K562 (cell line): ENCODE measurements around the gene ACTRT3. TPM values are rescaled to one million over a fixed set of nuclear protein-coding genes. Genes with fewer than 3 reads are reported as not detected.

ENCODE experiments used
- ARID3A ChIP-seq: IDR thresholded peaks from 2 replicates; pipeline ENCODE4 v1.6.1; 2012; ENCODE audit warnings: low read depth, low read length, improper control_type of control experiment, borderline replicate concordance
- ARID4B ChIP-seq: sonication (generic); formaldehyde crosslinking; IDR thresholded peaks from 2 replicates; pipeline ENCODE4 v1.8.0; 2022; ENCODE audit warnings: mild to moderate bottlenecking, missing genetic modification reagents
- ETV6 ChIP-seq, 3 experiments: fragments of 150-350 bp in 1 of 3; sonication (generic) in 1 of 3; formaldehyde crosslinking in 1 of 3; IDR thresholded peaks; 2 replicates each; pipeline versions ENCODE4 v1.6.1 to v1.8.0; 2014 to 2022; ENCODE audit warnings: borderline replicate concordance in 2 of 3, low read depth in 2 of 3, antibody characterized with exemption in 1 of 3, low read length in 1 of 3, mild to moderate bottlenecking in 1 of 3, missing genetic modification reagents in 1 of 3
- LCOR ChIP-seq: sonication (generic); formaldehyde crosslinking; IDR thresholded peaks from 2 replicates; pipeline ENCODE4 v1.8.0; 2022; ENCODE audit warnings: mild to moderate bottlenecking, missing genetic modification reagents
- STAT6 ChIP-seq: sonication (generic); formaldehyde crosslinking; IDR thresholded peaks from 2 replicates; pipeline ENCODE4 v1.8.1; 2023; ENCODE audit warnings: mild to moderate bottlenecking, missing genetic modification reagents
- TFE3 ChIP-seq: fragments of 450-650 bp; formaldehyde crosslinking; IDR thresholded peaks from 2 replicates; pipeline ENCODE4 v1.4.0; 2020; ENCODE audit warnings: mild to moderate bottlenecking, mixed read lengths
- ZBTB5 ChIP-seq: fragments of 450-650 bp; IDR thresholded peaks from 2 replicates; pipeline ENCODE4 v1.6.1; 2017; ENCODE audit warnings: antibody characterized with exemption
- ZNF316 ChIP-seq: fragments of 450-650 bp; IDR thresholded peaks from 2 replicates; pipeline ENCODE4 v1.6.1; 2016
- polyA plus RNA-seq, 8 experiments: library from polyadenylated mRNA; depleted of rRNA in 4 of 8; stranded (reverse) in 5 of 8; unstranded in 3 of 8; fragments of >200 nt; fragmentation: Nextera tagmentation in 2 of 8; fragmentation: Illumina TruSeq in 1 of 8; extraction: Ambion mirVana in 2 of 8; extraction: Trizol in 1 of 8; gene quantifications; 2 replicates each; pipeline versions ENCODE4 v1.2.1 to v1.2.3, GENCODE V29; 2011 to 2014; ENCODE audit warnings: inconsistent platforms in 1 of 8, missing spikeins in 1 of 8
- total RNA-seq, 7 experiments: library from RNA; depleted of rRNA in 6 of 7; stranded (reverse); fragments of >200 nt in 6 of 7; fragmentation: Illumina TruSeq in 2 of 7; extraction: Trizol in 2 of 7; gene quantifications; 2 replicates each; pipeline versions ENCODE4 v1.2.1 to v1.2.3, GENCODE V29; 2011 to 2021; ENCODE audit warnings: low replicate concordance in 1 of 7
- TF ChIP-seq, protein P1 (sequence below): fragments of 250-450 bp; sonication (Bioruptor Pico); IDR thresholded peaks from 2 replicates; pipeline ENCODE4 v1.8.0; 2021; ENCODE audit warnings: moderate library complexity, mild to moderate bottlenecking, inconsistent platforms

The ACTRT3 gene
- total and polyA plus RNA-seq, 9 of the 15 experiments (the other 6 are each of a cell fraction or from before 2014, with no cell fraction given): 0.06 to 0.11 (median 0.07) TPM; not detected in 5

DNA sequence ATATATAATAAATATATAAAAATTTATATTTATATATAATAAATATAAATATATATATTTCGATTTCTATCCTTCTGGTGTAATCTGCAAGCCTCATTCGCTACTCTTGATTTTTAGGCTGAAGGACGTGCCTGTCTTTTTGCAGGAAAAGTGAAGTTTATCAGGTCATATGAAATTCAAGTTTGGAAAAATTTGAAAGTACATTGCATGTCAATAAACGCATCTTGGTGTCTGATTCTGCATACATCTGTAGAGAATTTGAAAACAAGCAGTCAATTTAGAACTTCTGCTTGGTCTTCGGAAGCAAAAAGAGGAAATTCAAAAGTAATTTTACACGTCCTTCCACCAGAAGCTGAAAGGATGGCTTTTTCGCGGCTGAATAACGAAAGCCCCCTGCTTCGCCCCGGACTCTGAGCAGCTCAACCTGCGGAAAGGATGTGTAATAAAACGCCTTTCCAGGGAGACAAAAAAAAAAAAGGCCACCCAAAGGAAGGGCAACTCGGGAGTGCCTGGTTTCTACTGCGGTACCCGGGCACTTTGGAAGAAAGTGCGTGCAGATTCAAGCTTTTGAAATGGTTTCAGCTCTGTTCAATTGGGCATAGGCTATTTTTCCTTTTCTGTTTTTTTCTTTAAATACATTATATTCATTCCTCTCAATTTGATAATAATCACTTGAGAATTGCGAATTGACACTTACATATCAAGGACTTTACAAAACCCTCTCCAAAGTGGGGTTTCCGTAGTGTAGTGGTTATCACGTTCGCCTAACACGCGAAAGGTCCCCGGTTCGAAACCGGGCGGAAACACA lies 2.3 kb upstream of the ACTRT3 start (continued):
- TF ChIP-seq, protein P1, sequence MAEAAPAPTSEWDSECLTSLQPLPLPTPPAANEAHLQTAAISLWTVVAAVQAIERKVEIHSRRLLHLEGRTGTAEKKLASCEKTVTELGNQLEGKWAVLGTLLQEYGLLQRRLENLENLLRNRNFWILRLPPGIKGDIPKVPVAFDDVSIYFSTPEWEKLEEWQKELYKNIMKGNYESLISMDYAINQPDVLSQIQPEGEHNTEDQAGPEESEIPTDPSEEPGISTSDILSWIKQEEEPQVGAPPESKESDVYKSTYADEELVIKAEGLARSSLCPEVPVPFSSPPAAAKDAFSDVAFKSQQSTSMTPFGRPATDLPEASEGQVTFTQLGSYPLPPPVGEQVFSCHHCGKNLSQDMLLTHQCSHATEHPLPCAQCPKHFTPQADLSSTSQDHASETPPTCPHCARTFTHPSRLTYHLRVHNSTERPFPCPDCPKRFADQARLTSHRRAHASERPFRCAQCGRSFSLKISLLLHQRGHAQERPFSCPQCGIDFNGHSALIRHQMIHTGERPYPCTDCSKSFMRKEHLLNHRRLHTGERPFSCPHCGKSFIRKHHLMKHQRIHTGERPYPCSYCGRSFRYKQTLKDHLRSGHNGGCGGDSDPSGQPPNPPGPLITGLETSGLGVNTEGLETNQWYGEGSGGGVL (CRISPR knock-in tag): no peak
- TF ChIP-seq LCOR (CRISPR knock-in tag) (no peak), ETV6 (IDR thresholded peaks at IDR 0.05; ENCODE audit: borderline replicate concordance in 1 of 2, low read depth in 2 of 2, low read length in 1 of 2) (0 out of 4 replicates have a peak, but pooled peaks of 1 of the 2 experiments have one; percentile 15), ETV6 (CRISPR knock-in tag; IDR thresholded peaks at IDR 0.05; ENCODE audit: borderline replicate concordance) (no peak), ZBTB5 (peak; percentile 82; the same call in 1 of the 2 replicates), TFE3 (no peak), STAT6 (CRISPR knock-in tag) (no peak), ARID4B (CRISPR knock-in tag) (0 out of 2 replicates have a peak, but pooled peaks have one; percentile 48), ARID3A (peak; percentile 55), ZNF316 (no peak)
